SU-DHL-6 (cell line): ENCODE results near the gene KDM4F.

ENCODE experiments used
- CTCF ChIP-seq: fragments of 200-600 bp; sonication (generic); IDR thresholded peaks from one replicate; pipeline ENCODE4 v1.5.1; 2017; ENCODE audit warnings: antibody characterized with exemption, mild to moderate bottlenecking, low read length, moderate library complexity; ENCODE audit not compliant: insufficient read depth, poor library complexity, severe bottlenecking
- EZH2phosphoT487 ChIP-seq: fragments of 200-600 bp; sonication (generic), shearing (Covaris generic); conservative IDR thresholded peaks from 2 replicates; pipeline ENCODE4 v1.6.1; 2018; ENCODE audit warnings: mild to moderate bottlenecking, antibody characterized with exemption, low read length, moderate library complexity, mixed read lengths

GRCh38 chr11:95058621-95059020 is 9.4 kb downstream of the KDM4F start:
- TF ChIP-seq CTCF (no peak), EZH2phosphoT487 (no peak)
